GOT3 (cell line): ENCODE measurements around the gene ATXN7L1.

Experiments
- DNase-seq: peaks from one replicate; lab custom pipeline; 2025; ENCODE audit warnings: mixed read lengths; lab: John Stamatoyannopoulos, UW

ATXN7L1 gene

DNA sequence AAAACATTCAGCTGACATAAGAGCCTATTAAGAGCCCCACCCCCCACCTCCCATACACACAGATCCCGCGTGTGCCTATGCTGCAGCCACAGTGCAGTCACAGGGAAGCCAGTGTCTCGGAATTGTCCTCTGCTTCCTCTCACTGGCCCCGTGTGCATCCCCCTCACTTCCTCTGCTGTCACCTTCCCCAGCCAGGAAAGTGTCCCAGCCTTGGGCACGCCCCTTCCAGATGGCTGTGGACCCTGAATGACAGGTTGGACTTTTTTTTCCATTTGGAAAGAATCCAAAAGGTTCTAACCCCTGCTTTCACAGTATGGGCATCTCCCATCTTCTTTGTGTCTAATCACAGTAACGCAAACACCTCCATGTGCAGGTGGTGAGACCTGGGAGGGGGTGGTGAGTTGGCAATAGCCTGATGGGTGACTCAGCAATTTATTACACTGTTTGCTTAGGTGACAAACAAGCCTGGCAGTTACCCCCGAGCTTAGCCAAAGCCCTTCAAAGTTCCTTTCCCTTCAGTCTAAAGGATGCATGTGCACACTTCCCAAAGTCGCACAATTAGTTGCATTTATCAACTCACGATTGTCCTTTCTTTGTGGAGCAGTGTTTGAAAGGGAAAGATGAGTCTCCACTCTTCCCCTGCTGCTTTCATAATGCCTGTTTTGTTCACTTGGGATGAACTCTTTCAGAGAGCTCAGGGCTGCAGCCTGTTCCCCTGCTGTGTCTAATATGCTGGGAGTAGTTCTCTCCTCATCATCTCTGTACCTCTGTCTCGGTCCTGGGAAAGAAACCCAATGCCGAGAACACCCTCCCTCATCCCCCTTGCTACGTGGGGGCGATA is 227.6 kb downstream of the ATXN7L1 start:
- no peak for DNase-seq

DNA sequence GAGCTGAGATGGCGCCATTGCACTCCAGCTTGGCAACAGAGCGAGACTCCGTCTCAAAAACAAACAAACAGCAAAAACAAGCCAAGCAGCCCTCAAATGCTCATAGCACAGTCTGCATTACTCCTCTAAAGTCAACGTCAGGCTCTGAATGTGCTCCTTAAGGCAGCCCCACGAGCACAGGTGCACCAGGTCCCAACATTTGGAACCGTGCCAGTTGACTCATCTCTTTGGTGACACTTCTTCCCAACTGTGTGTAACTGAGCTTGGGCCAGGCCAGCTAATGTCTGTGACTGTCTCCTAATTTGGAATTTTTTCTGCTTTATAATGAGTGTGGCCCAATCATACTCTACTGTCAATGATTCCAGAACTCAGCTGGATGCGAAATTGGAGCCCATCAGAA is 228.8 kb downstream of the ATXN7L1 start:
- DNase-seq: no peak

DNA sequence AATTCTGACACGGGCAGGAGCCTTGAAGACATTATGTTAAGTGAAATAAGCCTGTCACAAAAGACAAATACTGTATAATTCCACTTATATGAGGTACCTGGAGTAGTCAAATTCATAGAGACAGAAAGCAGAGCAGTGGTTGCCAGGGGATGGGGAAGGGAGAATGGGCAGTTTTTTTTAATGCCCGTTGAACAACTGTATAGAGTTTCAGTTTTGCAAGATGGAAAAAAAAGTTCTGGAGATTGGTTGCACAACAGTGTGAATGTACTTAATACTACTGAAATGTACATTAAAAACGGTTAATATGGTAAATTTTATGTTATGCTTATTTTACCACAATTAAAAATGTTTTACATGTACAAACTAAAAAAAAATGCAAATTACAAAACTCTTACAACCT is 231.5 kb downstream of the ATXN7L1 start:
- DNase-seq: no peak

DNA sequence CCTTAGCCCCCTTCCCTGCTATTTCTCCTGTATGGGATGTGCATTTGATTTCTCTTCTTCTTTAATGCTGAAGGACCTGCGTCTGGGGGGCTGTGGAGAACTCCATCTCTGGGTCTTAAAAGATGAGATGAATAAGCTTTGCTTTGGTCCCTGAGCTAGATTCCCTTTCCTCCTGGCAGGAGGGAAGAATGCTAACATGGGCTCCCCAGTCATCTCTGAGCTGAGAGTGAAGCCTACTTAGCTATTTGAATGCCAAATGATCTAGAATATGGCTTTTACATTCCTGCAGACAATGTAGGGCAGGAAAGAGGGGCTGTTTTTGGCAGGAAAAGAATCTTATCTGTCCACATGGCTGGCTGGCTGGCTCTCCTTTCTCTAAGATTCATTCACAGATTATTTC is 232.5 kb downstream of the ATXN7L1 start:
- no peak for DNase-seq

DNA sequence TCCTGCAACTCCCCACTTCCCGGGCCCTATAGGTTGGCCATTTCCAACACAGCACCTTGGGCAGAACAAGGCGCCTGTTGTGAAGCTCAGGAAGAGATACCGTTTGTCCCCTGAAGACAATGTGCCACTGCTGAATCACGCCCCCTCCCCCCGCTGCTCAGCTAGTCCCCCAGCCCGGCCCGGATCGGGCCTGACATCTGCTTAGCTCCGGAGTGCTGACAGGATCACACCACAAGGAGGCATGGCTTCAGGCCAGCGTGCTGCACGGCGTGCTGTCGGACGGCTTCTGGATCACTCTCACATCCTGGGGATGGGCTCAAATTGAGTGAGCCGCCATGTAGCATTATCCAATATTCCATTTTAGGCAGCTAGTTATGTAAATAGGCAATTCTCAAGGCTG is 233.0 kb downstream of the ATXN7L1 start:
- DNase-seq: no peak

DNA sequence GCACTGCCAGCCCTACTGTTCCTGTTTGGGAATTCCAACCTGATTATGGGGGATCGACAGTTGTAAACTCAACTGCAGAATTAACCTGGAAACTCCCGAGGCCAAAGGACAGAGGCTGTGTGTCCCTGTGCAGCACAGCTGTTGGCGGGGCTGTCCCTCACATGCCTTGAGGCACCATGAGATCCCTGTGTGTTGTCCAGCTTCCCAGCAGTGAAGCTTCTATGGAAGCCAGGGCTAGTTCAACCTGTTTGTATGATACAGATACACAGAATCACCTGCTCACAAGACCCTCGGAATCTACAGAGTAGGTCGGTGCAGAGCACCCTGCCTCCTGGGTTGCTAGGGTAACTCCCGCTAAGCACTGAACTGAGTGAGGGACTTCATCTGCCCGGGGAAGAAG is 234.1 kb downstream of the ATXN7L1 start:
- no peak for DNase-seq

DNA sequence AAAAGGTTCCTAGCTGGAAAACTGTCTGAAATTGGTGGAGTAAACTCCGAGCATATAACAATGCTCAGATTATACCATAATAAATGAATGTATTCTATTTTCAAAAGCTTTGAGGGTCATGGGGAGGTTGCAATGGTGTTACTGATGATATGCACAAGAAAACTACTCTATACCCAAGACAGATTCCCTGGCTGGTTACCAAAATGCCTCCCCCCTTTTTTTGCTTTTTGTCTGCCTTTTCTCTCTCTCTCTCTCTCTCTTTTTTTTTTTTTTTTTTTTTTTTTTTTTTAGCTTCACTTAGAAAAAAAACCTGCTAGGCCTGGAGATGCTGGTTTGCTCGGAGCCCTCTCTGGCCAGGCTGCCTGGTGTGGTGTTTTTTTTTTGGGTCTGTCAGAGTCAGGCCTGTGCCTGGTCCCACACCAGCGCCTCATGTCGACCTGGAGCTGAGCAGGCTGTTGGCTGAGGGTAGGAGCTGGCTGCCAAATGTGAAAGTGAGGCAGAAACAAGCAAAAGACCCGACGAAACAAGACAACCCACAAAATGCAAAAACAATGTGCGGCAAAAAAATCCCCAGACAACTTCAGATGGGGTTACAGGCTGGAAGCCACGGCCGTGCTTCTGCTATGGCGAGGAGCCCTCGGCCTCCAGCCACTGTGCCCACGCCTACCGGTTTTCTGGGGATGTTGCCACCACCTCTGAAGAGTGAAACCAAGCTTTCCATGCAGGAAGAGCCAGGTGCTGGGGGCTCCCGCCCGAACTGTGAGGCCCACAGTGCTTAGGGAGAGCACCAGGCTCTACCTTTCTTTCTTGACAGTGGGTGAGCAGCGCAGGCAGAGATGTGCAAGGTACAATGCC is 235.2 kb downstream of the ATXN7L1 start:
- DNase-seq: no peak

DNA sequence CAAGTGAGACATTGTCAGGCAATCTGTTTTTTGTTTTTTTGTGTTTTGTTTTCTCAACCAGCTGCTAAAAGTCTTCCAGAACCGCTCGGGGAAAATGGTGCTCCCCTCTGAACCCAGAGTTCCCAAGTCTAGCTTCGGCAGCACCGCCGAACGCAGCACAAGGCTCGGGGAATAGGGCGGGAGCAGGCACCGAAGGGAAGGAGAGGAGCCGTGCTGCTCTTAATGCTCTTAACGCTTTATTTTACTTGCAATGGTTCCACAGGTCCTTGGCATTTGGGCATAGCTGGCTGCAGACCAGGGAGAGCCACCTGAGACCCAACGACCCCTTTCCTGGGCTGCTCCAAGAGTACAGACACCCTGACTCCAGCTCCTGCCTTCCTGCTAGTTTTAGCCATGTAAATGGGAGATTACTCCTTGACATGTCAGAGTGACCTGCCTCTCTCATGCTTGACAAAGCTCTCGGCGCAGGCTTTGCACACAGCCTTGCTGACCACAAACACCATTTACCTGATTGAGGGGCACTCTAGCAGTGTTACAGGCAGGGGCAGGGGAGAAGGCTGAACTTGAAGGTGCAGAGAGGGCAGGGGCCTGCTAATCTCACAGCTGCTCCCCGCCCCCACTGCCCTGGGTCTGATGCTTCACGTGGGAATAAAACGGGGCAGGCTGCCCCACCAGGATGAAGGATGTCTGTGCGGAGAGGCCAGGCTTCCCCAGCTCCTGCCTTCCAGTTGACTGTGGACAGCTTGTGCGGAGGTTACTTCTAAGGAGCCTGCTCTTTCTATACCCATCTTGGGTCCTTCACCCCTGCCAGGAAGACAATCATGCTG is 236.5 kb downstream of the ATXN7L1 start:
- DNase-seq: no peak

DNA sequence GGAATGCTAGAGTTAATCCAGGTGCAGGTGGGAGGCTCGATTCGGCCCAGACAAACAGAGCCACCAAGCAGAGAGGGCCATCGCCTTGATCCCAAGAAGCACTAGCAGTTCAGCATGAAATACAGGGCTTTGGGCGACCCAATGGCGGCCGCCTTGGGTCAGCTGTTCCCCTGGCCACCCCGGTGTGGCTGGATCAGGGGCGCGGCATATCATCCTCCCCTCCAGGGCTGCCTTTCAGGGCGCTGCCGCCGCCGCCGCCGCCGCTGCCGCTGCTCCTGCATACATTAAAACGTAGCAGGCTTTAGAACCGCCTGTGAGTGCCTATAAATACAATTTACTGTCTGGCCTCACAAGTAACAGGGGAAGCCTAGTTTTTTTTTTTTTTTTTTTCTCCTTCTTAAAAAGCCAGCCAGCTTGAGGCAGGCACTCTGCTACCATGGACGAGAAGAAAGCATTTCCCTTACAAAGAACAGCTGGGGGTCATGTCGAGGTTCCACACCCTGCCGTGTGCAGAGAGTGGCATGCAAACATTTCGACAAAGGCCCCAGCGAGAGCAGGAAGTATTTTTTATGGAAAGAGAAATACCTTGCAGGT is 237.4 kb downstream of the ATXN7L1 start:
- no peak for DNase-seq

DNA sequence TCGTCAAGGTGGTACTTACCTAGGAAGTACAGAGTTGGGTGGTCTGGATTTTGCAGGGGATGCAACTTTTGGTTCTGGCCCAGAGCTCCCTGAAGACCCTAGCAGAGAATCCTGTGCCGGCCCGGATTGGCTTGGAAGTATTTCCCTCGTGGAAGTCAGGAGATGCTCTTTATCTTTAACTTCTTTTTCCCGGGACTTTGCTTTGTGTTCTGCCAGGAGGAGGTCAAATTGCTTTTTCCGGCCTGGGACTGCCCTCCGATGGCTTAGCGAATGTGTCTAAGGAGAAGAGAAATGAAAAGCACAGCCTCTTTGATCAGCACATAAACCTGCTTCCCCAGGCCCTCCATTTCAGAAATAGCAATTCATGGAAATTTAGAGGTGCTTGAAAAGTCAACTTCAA is 238.1 kb downstream of the ATXN7L1 start:
- DNase-seq: no peak

DNA sequence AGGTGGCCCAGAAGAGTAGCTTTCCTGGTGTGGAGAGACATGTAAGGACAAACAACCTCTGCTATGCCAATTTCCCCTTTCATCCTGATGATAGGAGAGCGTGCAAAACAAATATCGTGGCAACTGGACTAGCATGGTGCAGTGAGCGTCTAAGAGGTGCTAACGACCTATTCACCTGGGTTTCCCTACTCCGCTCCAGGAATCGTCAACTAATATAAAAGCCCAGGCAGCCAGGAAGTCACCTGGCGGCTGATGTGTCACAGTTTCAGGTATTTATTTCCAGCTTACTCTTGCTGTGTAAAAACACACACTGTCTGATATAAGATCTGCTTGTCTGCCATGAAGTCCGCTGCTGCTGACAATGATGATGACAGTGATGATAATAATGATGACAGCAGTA is 238.6 kb downstream of the ATXN7L1 start:
- no peak for DNase-seq

DNA sequence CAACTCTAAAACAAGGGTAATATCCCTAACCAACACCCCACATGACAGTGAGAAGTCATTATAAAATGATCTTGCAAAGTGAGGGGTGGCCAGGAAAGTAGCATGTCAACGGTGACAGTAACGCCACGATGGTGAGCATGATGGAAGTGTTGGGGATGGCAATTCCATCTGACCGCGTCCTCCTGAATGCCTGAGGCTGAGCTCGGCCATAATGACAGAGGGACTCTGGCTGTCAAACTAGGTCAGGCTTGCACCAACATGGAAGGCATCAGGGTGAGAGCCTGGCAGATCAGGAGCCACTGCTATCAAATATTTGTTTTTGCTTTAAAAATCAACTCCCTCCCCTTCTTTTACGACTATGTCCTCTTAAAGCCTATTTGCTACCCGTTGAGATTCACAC is 239.4 kb downstream of the ATXN7L1 start:
- DNase-seq: no peak

DNA sequence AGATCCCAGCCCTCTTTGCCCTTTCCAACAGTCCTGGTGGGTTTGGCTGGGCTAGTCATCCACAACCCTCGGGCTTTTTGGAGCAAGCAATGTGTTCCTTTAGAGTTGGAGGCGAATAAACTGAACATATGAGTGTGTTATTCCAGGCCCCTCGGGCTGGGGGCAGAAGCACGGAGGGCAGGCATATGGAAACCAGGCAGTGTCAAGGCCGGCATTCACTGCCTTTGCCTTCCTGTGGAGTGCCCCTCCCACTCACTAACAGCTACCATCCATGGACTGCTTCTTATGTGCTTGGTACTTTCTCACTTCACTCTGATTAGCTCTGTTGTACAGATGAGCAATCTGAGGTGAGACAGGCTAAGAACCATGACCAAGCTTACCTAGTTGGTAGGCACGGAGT is 241.2 kb downstream of the ATXN7L1 start:
- no peak for DNase-seq

DNA sequence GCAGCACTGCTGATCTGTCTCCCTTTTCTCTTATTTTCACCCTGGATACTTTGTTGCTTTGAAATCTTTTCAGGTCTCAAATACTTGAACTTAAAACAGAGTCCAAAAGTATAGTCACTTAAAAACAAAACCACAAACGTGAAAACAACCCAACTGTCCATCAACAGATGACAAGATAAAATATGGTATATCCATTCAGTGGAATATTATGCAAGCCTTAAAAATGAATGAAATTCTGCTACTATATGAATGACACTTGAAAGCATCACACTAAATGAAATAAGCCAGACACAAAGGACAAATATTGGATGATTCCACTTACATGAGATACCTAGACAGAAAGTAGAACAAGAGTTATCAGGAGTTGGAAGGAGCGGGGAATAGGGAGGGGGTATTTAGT is 250.4 kb downstream of the ATXN7L1 start:
- DNase-seq: no peak

DNA sequence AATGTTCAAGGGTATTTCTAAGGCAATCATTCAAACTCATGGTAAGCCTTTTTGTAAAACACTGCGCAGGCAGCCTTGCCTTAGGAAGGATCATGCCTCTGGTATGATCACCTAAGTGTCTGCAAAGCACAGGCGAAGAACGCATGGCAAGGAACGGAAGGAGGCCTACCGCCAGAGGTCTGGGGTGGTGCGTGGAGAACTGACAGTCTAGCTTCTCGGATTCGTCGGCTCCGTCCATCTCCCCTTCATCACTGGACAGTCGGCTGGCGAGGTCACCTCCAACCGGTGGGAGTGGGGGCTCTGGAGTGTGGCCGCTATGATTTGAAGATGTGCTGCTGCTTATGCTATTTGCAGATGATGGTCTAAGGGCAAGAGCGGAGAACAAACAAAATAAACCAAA is 252.5 kb downstream of the ATXN7L1 start:
- DNase-seq: no peak

DNA sequence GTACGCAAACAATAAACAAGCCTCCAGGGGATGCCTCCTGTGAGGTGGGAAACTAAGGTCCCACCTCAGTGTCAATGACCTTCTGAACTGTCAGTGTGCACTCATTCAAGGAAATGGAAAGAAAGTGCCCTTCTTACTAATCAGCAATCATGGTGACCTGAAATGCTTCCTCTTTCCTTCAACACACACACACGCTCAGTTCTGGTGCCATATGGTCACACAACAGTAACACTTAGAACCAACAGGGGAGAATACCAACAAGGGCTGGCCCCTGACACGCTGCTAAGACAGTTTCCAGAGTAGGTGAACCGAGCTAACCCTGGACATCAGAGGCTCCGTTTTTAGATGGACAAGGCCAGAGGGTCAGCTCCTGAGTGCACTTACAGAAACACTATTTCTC is 253.0 kb downstream of the ATXN7L1 start:
- no peak for DNase-seq

DNA sequence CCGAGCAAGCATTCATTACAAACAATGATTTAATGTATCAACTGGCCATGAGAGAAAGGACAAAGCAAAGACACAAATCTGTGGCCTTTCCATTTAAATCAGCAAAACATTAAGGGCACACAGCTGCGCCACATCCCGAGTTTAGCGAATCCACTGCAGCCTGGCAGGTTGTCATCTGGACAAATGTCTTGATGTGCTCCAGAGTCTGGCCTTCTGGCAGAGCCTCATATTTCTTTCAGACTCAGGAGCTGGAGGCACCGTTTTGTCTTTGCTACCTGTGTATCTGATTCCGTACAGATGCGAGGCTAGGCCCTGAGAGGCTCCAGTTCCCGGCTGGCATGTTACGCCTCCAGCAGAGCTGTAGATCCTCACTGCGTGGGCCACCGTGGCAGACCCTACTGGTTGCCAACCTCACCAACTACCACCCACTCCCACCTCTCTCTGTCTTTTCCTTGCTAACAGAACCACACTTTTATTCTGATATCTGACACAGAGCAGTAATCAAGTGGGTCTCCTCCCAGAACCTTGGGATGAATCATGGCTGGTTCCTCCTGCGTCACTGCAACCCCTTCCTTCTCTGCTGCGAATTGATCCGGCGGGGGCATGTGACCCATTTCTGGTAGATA is 254.2 kb downstream of the ATXN7L1 start:
- no peak for DNase-seq

DNA sequence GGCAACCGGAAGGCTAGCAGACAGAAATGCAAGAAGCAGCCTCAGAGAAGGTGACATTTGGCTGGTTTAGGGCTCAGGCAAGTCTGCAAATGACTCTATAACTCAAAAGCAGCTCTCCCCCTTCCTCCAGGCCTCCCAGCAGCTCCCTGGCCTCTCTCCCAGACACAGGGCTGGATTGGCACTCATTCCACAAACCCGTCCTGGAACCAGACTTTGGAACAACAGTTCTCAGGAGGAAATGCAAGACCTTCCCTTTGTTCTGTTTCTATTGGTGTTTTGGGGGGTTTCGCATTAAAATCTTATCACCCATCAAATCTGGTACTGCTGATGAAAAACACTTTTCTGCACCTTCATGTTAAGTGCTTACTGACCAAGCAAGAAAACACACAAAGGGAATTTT is 254.8 kb downstream of the ATXN7L1 start:
- DNase-seq: no peak

DNA sequence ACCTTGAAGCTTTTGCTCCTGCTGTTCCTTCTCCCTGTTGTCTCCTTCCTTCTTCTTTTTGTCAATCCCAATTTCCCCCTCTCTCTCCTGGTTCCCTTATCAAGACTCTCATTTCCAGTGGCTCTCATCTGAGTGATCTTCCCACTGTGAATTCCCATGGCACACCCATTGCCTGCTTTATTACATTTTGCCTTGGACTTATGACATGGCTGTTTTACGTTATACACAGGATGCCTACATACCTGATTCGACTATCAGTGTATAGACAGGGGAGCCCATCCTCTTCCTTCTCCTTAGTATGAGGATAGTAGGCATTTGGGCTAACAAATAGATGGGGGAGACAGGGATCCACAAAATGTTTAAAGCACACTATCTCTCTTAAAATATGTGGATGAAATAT is 255.2 kb downstream of the ATXN7L1 start:
- DNase-seq: no peak

DNA sequence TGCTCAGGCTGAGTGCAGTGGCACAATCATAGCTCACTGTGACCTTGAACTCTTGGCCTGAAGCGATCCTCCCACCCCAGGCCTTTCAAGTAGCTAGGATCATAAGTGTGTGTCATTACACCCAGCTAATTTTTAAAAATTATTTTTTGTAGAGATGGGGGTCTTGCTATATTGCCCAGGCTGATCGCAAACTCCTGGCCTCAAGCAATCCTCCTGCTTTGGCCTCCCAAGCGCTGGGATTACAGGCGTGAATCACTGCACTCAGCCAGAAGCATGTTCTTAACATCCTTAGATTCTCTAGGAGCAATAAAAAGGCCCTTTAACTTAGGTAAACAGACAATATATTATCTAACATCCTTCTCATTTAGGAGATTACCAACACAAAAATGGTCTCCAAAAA is 256.8 kb downstream of the ATXN7L1 start:
- no peak for DNase-seq

DNA sequence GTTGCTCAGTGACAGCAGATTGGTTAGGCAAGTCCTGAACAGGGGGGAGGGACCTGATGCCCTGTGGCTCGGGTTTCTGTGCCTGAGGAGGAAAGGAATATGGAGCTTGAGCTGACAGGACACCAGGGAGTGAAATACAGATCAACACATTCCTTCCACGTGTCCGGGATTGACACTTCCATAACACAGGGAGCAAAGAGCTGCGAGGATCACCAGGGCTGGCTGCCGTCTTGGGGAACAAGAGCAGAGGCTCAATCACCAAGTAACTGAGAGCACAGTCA is 258.4 kb downstream of the ATXN7L1 start:
- DNase-seq: no peak
